ENCODE data around the gene NACC2. TPM values are rescaled to one million over a fixed set of nuclear protein-coding genes. Genes with fewer than 3 reads are reported as not detected.

NACC2 gene
- total and polyA plus RNA-seq, 2 experiments from 2014 or later, result 11.0 to 13.0 TPM

- Histone ChIP-seq H3K27ac (no peak overlapping the region), H3K36me3 (replicated peaks; ENCODE audit: insufficient read depth, low read depth) (no peaks in the 10 kb centered on the region), H3K27me3 (no peaks in the 10 kb centered on the region), H3K4me3 (no peak overlapping the region), H3K79me2 (peaks cover 50% of the 10 kb centered on the region), H4K20me1 (ENCODE audit: insufficient read depth, poor library complexity, severe bottlenecking) (peaks cover 24% of the 10 kb centered on the region), H2AFZ (no peak overlapping the region), H3K9me3 (ENCODE audit: low read depth) (no peaks in the 10 kb centered on the region), H3K4me1 (ENCODE audit: insufficient read depth) (peaks cover 9% of the 10 kb centered on the region), H3K9me2 (replicated peaks; ENCODE audit: insufficient read depth) (no peaks in the 10 kb centered on the region), H3K4me2 (no peak overlapping the region)
- DNase-seq (ENCODE audit: low spot score), result no peak
- no peak for TF ChIP-seq EZH2 (IDR thresholded peaks at IDR 0.05; ENCODE audit: borderline replicate concordance)
- no peak for TF ChIP-seq CTCF (IDR thresholded peaks at IDR 0.05; ENCODE audit: poor library complexity)
- no peak for TF ChIP-seq EZH2phosphoT487 (IDR thresholded peaks at IDR 0.05; ENCODE audit: low read depth, severe bottlenecking, unreplicated experiment)
- 92% methylated on average over 18 of the region's 18 CpGs for WGBS (ENCODE audit: low lambda C conversion rate, missing lambda C conversion rate)
Measured at GRCh38 chr9:136046554-136046920, 48.6 kb downstream of the NACC2 start.

- H3K4me2 ChIP-seq, result no peak overlapping the region
- H3K36me3 ChIP-seq (replicated peaks; ENCODE audit: insufficient read depth, low read depth), result no peaks in the 10 kb centered on the region
- no peaks in the 10 kb centered on the region for H3K27me3 ChIP-seq
- no peak overlapping the region for H3K4me3 ChIP-seq
- no peak overlapping the region for H3K27ac ChIP-seq
- no peaks in the 10 kb centered on the region for H3K9me2 ChIP-seq (replicated peaks; ENCODE audit: insufficient read depth)
- 89% methylated on average over 36 of the region's 44 CpGs for WGBS (ENCODE audit: low lambda C conversion rate, missing lambda C conversion rate)
- TF ChIP-seq CTCF (IDR thresholded peaks at IDR 0.05; ENCODE audit: poor library complexity), result no peak
- no peak for TF ChIP-seq EZH2phosphoT487 (IDR thresholded peaks at IDR 0.05; ENCODE audit: low read depth, severe bottlenecking, unreplicated experiment)
- no peak for TF ChIP-seq EZH2 (IDR thresholded peaks at IDR 0.05; ENCODE audit: borderline replicate concordance)
- no peaks in the 10 kb centered on the region for H3K9me3 ChIP-seq (ENCODE audit: low read depth)
- peaks cover 4% of the 10 kb centered on the region for H3K4me1 ChIP-seq (ENCODE audit: insufficient read depth)
- H3K79me2 ChIP-seq, result peaks cover 46% of the 10 kb centered on the region
- DNase-seq (ENCODE audit: low spot score), result no peak
- no peak overlapping the region for H2AFZ ChIP-seq
- H4K20me1 ChIP-seq (ENCODE audit: insufficient read depth, poor library complexity, severe bottlenecking), result peaks cover 18% of the 10 kb centered on the region
Measured at GRCh38 chr9:136045595-136046553, 49.2 kb downstream of the NACC2 start.

- Histone ChIP-seq H3K4me2 (no peak overlapping the region), H3K36me3 (replicated peaks; ENCODE audit: insufficient read depth, low read depth) (no peaks in the 10 kb centered on the region), H4K20me1 (ENCODE audit: insufficient read depth, poor library complexity, severe bottlenecking) (peaks cover 13% of the 10 kb centered on the region), H3K79me2 (peaks cover 45% of the 10 kb centered on the region), H3K4me3 (no peak overlapping the region), H3K9me2 (replicated peaks; ENCODE audit: insufficient read depth) (no peaks in the 10 kb centered on the region), H3K4me1 (ENCODE audit: insufficient read depth) (no peaks in the 10 kb centered on the region), H2AFZ (no peak overlapping the region), H3K9me3 (ENCODE audit: low read depth) (no peaks in the 10 kb centered on the region), H3K27me3 (no peaks in the 10 kb centered on the region), H3K27ac (no peak overlapping the region)
- no peak for DNase-seq (ENCODE audit: low spot score)
- no peak for TF ChIP-seq EZH2phosphoT487 (IDR thresholded peaks at IDR 0.05; ENCODE audit: low read depth, severe bottlenecking, unreplicated experiment)
- TF ChIP-seq CTCF (IDR thresholded peaks at IDR 0.05; ENCODE audit: poor library complexity), result no peak
- TF ChIP-seq EZH2 (IDR thresholded peaks at IDR 0.05; ENCODE audit: borderline replicate concordance), result no peak
- 91% methylated on average over 12 of the region's 16 CpGs for WGBS (ENCODE audit: low lambda C conversion rate, missing lambda C conversion rate)
Measured at GRCh38 chr9:136044971-136045594, 50.0 kb downstream of the NACC2 start.

Measured in hepatocyte (in vitro differentiated cells).